Activated CD4-positive, alpha-beta T cell treated with anti-CD3 and anti-CD28 coated beads, Interleukin-2, amount 10 ng/mL, durations not matched to agents 7 days and 5 days (primary cell): Measurements from ENCODE around the gene SLC26A5. TPM values are rescaled to one million over a fixed set of nuclear protein-coding genes. Genes with fewer than 3 reads are reported as not detected.

ENCODE experiments used
- total RNA-seq, 2 experiments: library from RNA; stranded (reverse); gene quantifications; one replicate each; pipeline ENCODE4 v1.2.3, GENCODE V29; 2021

SLC26A5 gene
- total RNA-seq, 2 experiments from 2014 or later: not detected

Other genes with a start within 250 kb of the SLC26A5 start
- 10 to 100 TPM; 59.5 to 60.7 TPM for gene PMPCB, start 148.8 kb downstream of the SLC26A5 start, total RNA-seq
- gene DNAJC2, start 101.4 kb downstream of the SLC26A5 start, total RNA-seq: 10 to 100 TPM; 31.4 to 32.1 TPM
- gene PSMC2, start 98.6 kb downstream of the SLC26A5 start, total RNA-seq: 100 to 1,000 TPM; 139 to 143 TPM